DND-41 (cell line): ENCODE data around the gene LONP2.

Experiments used
- EZH2 ChIP-seq: IDR thresholded peaks from 3 replicates; pipeline ENCODE4 v1.6.1; 2012; ENCODE audit warnings: borderline replicate concordance, low read depth, mild to moderate bottlenecking, moderate library complexity, low read length, inconsistent platforms; ENCODE audit not compliant: severe bottlenecking
- TF ChIP-seq, protein P1 (sequence below): IDR thresholded peaks from 2 replicates; pipeline ENCODE4 v1.5.1; 2012; ENCODE audit warnings: borderline replicate concordance, low read length, moderate library complexity, mild to moderate bottlenecking; ENCODE audit not compliant: poor library complexity, severe bottlenecking; ENCODE audit errors: extremely low read depth

DNA sequence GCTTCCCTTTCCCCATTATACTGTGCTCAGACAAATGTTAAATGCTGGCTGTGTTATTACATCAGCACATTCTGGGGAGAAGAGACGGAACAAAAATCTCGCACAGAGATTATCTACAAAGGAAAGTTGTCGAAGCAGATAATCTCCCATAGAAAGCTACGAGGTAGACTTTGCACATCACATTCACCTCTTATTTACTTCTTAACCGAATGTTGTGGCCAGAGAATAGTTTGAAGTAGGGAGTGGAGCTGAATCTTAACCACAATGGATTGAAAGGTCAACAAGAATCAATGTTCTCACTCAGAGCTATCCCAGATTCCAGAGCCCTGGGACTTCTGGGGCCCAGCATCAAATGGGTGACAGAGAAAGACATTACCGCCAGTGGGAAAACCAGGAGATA is 28.4 kb upstream of the LONP2 start:
- no peak for TF ChIP-seq EZH2
- TF ChIP-seq, protein P1, sequence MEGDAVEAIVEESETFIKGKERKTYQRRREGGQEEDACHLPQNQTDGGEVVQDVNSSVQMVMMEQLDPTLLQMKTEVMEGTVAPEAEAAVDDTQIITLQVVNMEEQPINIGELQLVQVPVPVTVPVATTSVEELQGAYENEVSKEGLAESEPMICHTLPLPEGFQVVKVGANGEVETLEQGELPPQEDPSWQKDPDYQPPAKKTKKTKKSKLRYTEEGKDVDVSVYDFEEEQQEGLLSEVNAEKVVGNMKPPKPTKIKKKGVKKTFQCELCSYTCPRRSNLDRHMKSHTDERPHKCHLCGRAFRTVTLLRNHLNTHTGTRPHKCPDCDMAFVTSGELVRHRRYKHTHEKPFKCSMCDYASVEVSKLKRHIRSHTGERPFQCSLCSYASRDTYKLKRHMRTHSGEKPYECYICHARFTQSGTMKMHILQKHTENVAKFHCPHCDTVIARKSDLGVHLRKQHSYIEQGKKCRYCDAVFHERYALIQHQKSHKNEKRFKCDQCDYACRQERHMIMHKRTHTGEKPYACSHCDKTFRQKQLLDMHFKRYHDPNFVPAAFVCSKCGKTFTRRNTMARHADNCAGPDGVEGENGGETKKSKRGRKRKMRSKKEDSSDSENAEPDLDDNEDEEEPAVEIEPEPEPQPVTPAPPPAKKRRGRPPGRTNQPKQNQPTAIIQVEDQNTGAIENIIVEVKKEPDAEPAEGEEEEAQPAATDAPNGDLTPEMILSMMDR: no peak
